AG09309 (cell line): ENCODE measurements around the gene AUTS2.

Source experiments
- DNase-seq: peaks from one replicate; pipeline ENCODE4 v3.0.0-alpha.2; 2010; ENCODE audit warnings: low read depth
- H3K4me3 ChIP-seq: 2 replicates; pipeline ENCODE4 v1.5.1; 2011; ENCODE audit warnings: mild to moderate bottlenecking, low read depth, low read length, moderate library complexity; ENCODE audit not compliant: control insufficient read depth
- TF ChIP-seq, protein P1 (sequence below): IDR thresholded peaks from 2 replicates; pipeline ENCODE4 v1.5.1; 2011; ENCODE audit warnings: mild to moderate bottlenecking, low read depth, low read length, inconsistent platforms; ENCODE audit not compliant: insufficient read depth, control insufficient read depth; ENCODE audit errors: missing control alignments

AUTS2 gene

DNA sequence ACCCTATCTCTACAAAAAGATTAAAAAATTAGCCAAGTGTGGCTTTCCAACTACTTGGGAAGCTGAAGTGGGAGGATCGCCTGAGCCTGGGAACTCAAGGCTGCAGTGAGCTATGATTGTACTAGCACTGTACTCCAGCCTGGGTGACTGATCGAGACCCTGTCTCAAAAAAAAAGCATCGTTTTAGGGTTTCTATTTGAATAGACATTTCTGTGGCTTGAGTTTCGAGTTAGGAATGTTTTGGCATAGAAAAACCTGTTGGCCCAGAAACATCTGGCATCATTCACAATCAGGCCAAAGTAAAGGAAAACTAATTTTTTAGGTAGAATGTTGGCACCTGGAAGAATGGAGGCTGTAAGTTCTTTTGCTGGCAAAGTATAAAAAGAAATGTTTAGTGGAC lies 72.4 kb downstream of the AUTS2 start:
- TF ChIP-seq, protein P1, sequence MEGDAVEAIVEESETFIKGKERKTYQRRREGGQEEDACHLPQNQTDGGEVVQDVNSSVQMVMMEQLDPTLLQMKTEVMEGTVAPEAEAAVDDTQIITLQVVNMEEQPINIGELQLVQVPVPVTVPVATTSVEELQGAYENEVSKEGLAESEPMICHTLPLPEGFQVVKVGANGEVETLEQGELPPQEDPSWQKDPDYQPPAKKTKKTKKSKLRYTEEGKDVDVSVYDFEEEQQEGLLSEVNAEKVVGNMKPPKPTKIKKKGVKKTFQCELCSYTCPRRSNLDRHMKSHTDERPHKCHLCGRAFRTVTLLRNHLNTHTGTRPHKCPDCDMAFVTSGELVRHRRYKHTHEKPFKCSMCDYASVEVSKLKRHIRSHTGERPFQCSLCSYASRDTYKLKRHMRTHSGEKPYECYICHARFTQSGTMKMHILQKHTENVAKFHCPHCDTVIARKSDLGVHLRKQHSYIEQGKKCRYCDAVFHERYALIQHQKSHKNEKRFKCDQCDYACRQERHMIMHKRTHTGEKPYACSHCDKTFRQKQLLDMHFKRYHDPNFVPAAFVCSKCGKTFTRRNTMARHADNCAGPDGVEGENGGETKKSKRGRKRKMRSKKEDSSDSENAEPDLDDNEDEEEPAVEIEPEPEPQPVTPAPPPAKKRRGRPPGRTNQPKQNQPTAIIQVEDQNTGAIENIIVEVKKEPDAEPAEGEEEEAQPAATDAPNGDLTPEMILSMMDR = no peak
- H3K4me3 ChIP-seq = no peak overlapping the region
- no peak for DNase-seq

DNA sequence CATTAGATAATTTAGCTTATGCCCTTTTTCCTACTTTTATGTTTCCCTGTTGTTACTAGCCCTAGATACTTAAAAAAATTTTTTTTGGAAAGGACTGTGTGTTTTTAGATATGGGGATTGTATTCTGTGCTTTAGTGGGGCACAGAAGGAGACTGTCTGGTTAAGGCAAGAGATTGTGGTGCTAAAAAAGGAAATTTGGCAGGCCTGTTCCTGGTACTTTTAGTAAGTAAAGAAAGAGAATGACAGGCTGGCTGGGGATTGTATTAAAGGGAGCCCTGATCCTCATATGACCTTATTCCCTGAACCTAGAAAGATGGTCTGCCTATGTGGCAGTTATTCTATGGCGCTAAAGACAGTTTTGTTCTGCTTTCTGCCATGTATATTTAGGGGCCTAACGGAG lies 74.8 kb downstream of the AUTS2 start:
- TF ChIP-seq, protein P1 = no peak
- H3K4me3 ChIP-seq = no peak overlapping the region
- no peak for DNase-seq

DNA sequence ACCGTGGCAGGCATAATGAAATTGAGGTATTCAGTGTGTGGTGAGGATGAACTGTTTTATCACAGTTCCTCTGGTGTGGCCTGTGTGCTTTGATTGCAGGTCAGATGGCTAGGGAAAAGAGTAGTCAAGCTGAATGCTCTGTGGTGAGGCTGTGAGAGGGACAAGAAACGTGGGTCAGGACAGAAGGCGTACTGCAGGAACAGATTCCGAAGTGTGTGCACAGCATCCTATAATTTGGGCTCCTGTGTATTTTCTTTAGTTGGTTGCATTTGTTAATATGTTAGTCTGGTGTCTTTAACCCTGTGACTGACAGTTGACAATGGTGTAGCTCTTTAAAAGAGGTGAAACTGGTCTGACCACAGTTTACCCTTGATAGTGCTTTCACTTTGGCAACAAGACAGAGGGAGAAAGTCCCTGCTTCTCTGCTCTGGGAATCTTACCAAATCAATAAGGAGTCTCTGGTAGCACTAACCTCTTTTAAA lies 76.5 kb downstream of the AUTS2 start:
- DNase-seq = no peak
- H3K4me3 ChIP-seq = no peak overlapping the region
- TF ChIP-seq, protein P1 = no peak

DNA sequence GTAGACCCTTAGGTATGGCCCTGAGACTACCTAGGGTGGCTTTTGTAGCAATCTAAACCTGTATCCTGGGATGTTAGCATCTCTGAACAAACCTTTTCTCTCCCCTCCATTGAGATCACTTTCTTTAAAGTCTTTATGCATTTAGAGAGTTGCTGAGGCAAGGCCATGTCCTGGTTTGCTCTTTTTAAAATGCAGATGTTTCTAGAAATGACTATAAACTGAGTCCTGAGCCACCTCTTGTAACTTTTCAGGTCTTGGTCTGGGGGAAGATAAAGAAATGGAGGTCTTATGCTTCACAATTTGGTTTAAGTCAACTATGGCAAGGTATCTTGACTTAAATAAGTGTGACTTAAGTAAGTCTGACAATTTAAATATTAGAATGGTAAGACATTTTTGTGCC lies 78.0 kb downstream of the AUTS2 start:
- no peak overlapping the region for H3K4me3 ChIP-seq
- no peak for DNase-seq
- TF ChIP-seq, protein P1 = no peak

DNA sequence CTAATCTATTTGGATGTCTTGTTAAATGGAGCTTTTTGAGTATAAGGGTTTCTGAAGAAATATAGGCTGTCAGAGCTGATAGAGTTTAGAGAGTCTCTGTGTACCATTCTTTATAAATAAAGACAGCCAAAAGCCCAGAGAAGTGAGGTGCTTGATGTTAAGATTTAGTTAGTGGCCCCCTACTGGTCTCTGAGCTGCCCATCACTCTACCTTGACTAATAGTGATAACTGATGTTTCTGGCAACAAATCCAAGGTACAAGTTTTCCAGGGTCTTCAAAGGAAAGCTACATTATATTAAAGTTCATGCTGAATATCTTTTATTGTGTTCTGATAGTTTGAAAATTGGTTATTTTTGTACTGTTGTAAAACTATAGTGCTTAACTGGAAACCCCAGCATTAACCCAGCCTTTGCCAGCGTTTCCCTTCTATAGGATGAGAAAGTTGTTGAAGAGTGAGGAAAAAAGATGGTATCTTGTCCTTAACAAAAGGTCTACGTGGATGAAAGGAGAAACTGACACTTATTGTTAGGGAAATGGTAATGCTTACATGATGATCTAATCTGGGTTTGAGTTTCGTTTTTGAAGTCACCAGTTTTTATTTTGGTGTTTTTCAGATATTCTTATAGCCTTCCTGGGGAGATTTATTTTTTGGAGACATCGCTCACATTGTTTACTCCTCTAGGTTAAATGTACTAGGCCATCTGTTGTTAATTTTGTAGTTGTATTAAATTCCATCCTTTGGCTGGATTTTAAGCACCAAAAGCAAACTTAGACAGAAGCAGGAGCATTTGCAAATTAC lies 79.0 kb downstream of the AUTS2 start:
- no peak for DNase-seq
- H3K4me3 ChIP-seq = no peak overlapping the region
- TF ChIP-seq, protein P1 = no peak

DNA sequence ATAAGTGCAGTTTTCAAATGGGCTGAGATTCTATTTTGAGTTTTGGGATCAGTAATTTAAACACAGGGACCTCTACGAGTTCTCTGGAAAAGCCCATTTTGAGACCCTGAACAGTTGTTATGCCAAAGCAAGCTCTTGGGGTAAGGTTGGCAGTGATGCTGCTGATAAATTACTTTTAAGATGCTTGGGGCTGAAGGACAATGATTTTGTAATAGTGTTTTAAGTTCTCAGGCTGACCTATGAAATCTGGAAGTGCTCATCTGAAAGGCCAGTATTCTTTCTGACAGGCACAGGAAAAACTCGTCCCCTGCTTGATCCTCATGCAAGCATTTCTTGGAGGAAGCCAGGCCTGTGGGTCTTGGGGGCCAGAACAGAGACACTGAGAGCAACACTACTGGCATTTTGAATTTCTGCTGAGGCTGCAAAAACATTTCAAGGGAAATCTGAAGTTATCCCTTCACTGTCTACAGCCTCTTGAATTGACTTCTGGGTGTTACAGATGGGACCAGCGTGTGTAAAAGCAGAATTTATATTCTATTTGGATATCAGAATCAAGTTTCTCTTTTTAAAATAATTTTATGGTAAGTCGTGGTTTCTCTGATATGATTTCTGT lies 79.7 kb downstream of the AUTS2 start:
- TF ChIP-seq, protein P1 = no peak
- no peak for DNase-seq
- no peak overlapping the region for H3K4me3 ChIP-seq
